T47D (cell line): ENCODE data around the gene GRM4.

Source experiments
- DNase-seq, 2 experiments: peaks; one replicate each; pipeline versions ENCODE4 v3.0.0 to v3.0.0-alpha.2; 2011 to 2012; ENCODE audit warnings: low read depth in 1 of 2, low spot score in 1 of 2
- JUND ChIP-seq: IDR thresholded peaks from 2 replicates; pipeline ENCODE4 v1.6.1; 2012; ENCODE audit warnings: low read depth
- in situ Hi-C: cut with HindIII; loops from 2 replicates; pipeline ENCODE4 v1.10.0; 2016; ENCODE audit warnings: low sequenced_read_pairs, low pct_unique_long_range_greater_than_20kb

GRM4 gene

GRCh38 chr6:34093206-34093605, 52.7 kb downstream of the GRM4 start:
- TF ChIP-seq JUND: no peak
- in situ Hi-C loops: no loop called here

GRCh38 chr6:34092631-34093030, 53.3 kb downstream of the GRM4 start:
- no peak for DNase-seq
- no peak for TF ChIP-seq JUND
- in situ Hi-C loops: no loop called here

More at GRCh38 chr6:34093206-34093605, 52.7 kb downstream of the GRM4 start:
- no peak for DNase-seq

GRCh38 chr6:34090935-34091334, 55.0 kb downstream of the GRM4 start:
- in situ Hi-C loops: no loop called here
- no peak for TF ChIP-seq JUND
- no peak for DNase-seq

GRCh38 chr6:34090529-34090928, 55.4 kb downstream of the GRM4 start:
- no peak for DNase-seq
- in situ Hi-C loops: no loop called here
- no peak for TF ChIP-seq JUND

GRCh38 chr6:34086558-34086957, 59.3 kb downstream of the GRM4 start:
- in situ Hi-C loops: no loop called here
- TF ChIP-seq JUND: no peak
- DNase-seq: no peak

- no peak for DNase-seq
- in situ Hi-C loops: no loop called here
- no peak for TF ChIP-seq JUND
Measured at GRCh38 chr6:34085453-34086170, 60.3 kb downstream of the GRM4 start.

GRCh38 chr6:34084591-34085290, 61.1 kb downstream of the GRM4 start:
- in situ Hi-C loops: no loop called here
- no peak for TF ChIP-seq JUND
- DNase-seq: no peak

- in situ Hi-C loops: no loop called here
- no peak for TF ChIP-seq JUND
- DNase-seq: no peak
Measured at GRCh38 chr6:34082864-34083626, 62.8 kb downstream of the GRM4 start.

GRCh38 chr6:34082348-34082747, 63.5 kb downstream of the GRM4 start:
- no peak for DNase-seq
- in situ Hi-C loops: no loop called here
- no peak for TF ChIP-seq JUND

GRCh38 chr6:34080357-34080756, 65.5 kb downstream of the GRM4 start:
- no peak for TF ChIP-seq JUND
- DNase-seq: no peak
- in situ Hi-C loops: no loop called here

- in situ Hi-C loops: no loop called here
- DNase-seq: no peak
- TF ChIP-seq JUND: no peak
Measured at GRCh38 chr6:34079899-34080298, 66.0 kb downstream of the GRM4 start.

- TF ChIP-seq JUND: no peak
- in situ Hi-C loops: no loop called here
- no peak for DNase-seq
Measured at GRCh38 chr6:34075906-34076305, 70.0 kb downstream of the GRM4 start.
